ENCODE data around the gene YTHDF2.
A peak's percentile ranks its signal among the peaks of the same experiment; 100 is the strongest.
"Not testable (repeated sequence)": the region's sequence is repeated elsewhere in the genome, so short reads cannot be mapped to it uniquely, and the experiment has no call there.

The YTHDF2 gene

GRCh38 chr1:28736450-28737306 is at the start of gene YTHDF2:
Gene YTHDF2, plus strand, starts transcription at chr1:28736940. Its CDS starts 181 bp downstream, at chr1:28737121.
- peak; percentile 98 for DNase-seq

GRCh38 chr1:28691627-28692026 is 45.1 kb upstream of the YTHDF2 start:
- DNase-seq: not testable (repeated sequence)

GRCh38 chr1:28703629-28704028 is 33.1 kb upstream of the YTHDF2 start:
- DNase-seq: no peak

- DNase-seq: no peak
These were observed 20.4 kb upstream of the YTHDF2 start for GRCh38 chr1:28716336-28716735.

- no peak for DNase-seq
These were observed 18.6 kb upstream of the YTHDF2 start for GRCh38 chr1:28718166-28718565.

GRCh38 chr1:28718586-28719331 is 18.0 kb upstream of the YTHDF2 start:
- no peak for DNase-seq

GRCh38 chr1:28719332-28719619 is 17.5 kb upstream of the YTHDF2 start:
- DNase-seq: no peak

- no peak for DNase-seq
These were observed 16.4 kb upstream of the YTHDF2 start for GRCh38 chr1:28720376-28720775.

- not testable (repeated sequence) for DNase-seq
These were observed 14.8 kb upstream of the YTHDF2 start for GRCh38 chr1:28721927-28722326.

GRCh38 chr1:28725365-28725764 is 11.4 kb upstream of the YTHDF2 start:
- not testable (repeated sequence) for DNase-seq

GRCh38 chr1:28735961-28736449 is 735 bp upstream of the YTHDF2 start:
- no peak for DNase-seq

GRCh38 chr1:28737307-28738132 is 780 bp downstream of the YTHDF2 start:
- peak; percentile 53 to 73 for DNase-seq

- DNase-seq: no peak
These were observed 3.4 kb downstream of the YTHDF2 start for GRCh38 chr1:28740118-28740517.

GRCh38 chr1:28744184-28744583 is 7.4 kb downstream of the YTHDF2 start:
- no peak for DNase-seq

- no peak for DNase-seq
These were observed 9.0 kb downstream of the YTHDF2 start for GRCh38 chr1:28745653-28746173.

- no peak for DNase-seq
These were observed 13.6 kb downstream of the YTHDF2 start for GRCh38 chr1:28750330-28750729.

GRCh38 chr1:28750771-28751294 is 14.1 kb downstream of the YTHDF2 start:
- not testable (repeated sequence) for DNase-seq

- no peak for DNase-seq
These were observed 14.7 kb downstream of the YTHDF2 start for GRCh38 chr1:28751315-28752060.

GRCh38 chr1:28755701-28756100 is 19.0 kb downstream of the YTHDF2 start:
- DNase-seq: no peak

- DNase-seq: no peak
These were observed 20.1 kb downstream of the YTHDF2 start for GRCh38 chr1:28756846-28757245.

- DNase-seq: no peak
These were observed 21.7 kb downstream of the YTHDF2 start for GRCh38 chr1:28758420-28758819.

GRCh38 chr1:28759257-28759656 is 22.5 kb downstream of the YTHDF2 start:
- DNase-seq: no peak

Data from NCI-H2081 (cell line).